Right lobe of liver (tissue), 4 donors: ENCODE measurements around the gene AKT1S1.
A peak's percentile ranks its signal among the peaks of the same experiment; 100 is the strongest.

Source experiments
- POLR2A ChIP-seq: fragments of 450-650 bp; IDR thresholded peaks from one replicate; pipeline ENCODE4 v1.6.1; 2017; ENCODE audit warnings: antibody characterized with exemption, mild to moderate bottlenecking
- TF ChIP-seq, protein P1 (sequence below), 4 donors: fragments of 200-600 bp in 3 of 4; fragments of 450-650 bp in 1 of 4; IDR thresholded peaks; one replicate each; pipeline versions ENCODE4 v1.5.1 to v1.8.0; 2016 to 2022; ENCODE audit warnings: antibody characterized with exemption in 4 of 4, mild to moderate bottlenecking in 2 of 4
- donor health status: DM: no; HTN: no; CAD: no.
- donor health status: DM: no; HTN: no; CAD: no.
- donor health status: DM: no; HTN: yes; CAD: no.

DNA sequence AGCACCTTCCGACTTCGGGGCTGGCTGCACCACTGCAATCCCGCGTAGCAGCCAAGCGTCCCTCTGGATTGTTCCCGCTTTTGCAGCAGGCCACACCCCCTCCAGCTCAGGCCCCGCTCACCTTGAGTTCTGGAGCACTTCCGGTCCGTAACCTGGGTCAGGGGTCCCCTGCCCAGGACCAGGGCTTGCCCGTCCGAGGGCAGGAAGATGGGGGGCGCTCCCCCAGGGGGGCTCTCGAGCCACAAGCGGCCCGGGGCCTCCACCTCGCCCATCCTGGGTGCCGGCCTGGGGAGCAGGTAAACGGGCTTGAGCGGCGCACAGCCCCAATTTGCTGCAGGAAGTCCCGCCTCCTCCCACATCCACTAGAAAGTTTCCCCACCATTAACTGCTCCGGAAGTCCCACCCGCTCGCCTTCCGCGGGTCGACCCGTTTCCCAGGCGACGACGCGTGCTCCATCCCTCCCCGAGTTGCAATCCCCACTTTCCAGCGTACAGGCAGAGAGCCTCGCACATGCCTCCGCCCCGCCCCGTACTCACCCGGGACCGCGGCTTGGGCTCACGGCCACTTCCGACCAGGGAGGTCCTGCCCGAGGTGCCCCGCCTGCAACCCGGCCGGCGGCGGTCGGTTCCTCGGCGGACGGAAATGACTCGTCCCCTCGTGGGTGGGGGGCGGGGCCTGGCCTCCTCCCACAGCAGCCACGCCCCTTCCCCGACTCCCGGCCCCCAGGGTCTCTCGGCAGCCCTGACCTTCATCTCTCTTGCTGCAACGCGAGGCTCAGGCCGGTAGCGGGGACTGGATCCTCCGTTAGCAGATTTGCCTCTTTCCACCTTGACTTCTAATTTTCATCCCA, 10.0 kb downstream of the AKT1S1 start, which contains the start of gene PNKP:
- TF ChIP-seq, protein P1, sequence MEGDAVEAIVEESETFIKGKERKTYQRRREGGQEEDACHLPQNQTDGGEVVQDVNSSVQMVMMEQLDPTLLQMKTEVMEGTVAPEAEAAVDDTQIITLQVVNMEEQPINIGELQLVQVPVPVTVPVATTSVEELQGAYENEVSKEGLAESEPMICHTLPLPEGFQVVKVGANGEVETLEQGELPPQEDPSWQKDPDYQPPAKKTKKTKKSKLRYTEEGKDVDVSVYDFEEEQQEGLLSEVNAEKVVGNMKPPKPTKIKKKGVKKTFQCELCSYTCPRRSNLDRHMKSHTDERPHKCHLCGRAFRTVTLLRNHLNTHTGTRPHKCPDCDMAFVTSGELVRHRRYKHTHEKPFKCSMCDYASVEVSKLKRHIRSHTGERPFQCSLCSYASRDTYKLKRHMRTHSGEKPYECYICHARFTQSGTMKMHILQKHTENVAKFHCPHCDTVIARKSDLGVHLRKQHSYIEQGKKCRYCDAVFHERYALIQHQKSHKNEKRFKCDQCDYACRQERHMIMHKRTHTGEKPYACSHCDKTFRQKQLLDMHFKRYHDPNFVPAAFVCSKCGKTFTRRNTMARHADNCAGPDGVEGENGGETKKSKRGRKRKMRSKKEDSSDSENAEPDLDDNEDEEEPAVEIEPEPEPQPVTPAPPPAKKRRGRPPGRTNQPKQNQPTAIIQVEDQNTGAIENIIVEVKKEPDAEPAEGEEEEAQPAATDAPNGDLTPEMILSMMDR (IDR thresholded peaks at IDR 0.05) = no peak
- peak; percentile 64 for TF ChIP-seq POLR2A
